Measurements from ENCODE around the gene LGMN. TPM values are rescaled to one million over a fixed set of nuclear protein-coding genes. Genes with fewer than 3 reads are reported as not detected.
"Not testable (repeated sequence)": the region's sequence is repeated elsewhere in the genome, so short reads cannot be mapped to it uniquely, and the experiment has no call there.

LGMN gene
- polyA plus RNA-seq, 3 donors, result 26.9 to 115 (median 59.0) TPM

DNA sequence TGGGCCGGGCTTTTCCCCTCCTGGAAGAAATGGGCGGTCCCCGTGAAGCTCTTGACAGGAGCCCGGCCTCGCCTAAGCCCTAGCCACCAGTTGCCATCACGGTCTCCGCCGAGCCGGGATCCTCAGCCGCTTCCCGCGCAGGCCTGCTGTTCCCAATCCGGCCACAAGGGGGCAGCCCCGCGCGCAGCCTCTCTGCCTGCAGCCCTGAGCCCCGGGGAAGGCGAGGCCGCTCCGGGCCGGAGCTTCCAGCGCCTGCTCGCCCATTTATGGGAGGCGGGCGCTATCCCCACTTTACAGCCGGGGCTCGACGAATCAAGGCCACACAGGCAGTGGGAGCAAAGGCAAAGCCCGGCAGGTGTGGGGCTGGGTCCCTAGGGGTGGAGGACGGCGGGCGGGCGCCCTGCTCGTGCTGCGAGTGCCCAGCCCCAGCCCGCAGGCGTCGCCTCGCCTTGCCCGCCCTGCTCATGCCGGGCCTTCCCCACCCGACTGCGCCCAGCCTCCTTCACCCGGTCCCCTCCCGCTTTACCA, 61.5 kb downstream of the LGMN start:
- H3K27ac ChIP-seq (ENCODE audit: low read depth, low read length), result no peak overlapping the region
- WGBS, 3 donors, result 1 to 44% (median 34%) methylated on average over 35 to 45 of the region's 45 CpGs

DNA sequence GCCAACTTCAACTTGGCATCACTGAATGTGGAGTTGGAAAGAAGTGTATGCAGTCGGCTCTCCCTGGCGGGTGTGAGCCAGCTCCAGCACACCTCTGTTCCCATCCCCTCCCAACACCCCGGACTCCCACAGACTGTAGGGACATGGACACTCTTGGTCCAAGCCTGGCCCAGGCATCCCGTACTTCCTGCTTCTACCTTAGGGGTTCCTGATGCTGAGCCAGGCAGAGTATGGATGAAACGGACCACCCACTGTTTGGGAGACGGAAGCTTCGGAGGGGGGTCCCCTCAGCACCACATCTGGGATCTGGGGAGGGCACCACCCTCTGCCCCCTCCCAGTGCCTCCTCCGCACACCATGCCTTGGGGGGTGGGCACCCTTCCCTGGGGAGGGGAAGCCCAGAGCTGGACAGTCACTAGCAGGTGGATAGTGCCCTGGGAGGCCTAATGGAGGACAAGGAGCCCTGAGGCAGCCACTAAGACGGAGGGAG, 62.0 kb downstream of the LGMN start:
- 65 to 86% (median 82%) methylated on average over 9 of the region's 9 CpGs for WGBS, 3 donors
- no peak overlapping the region for H3K27ac ChIP-seq (ENCODE audit: low read depth, low read length)

GRCh38 chr14:92685784-92686355, 62.6 kb downstream of the LGMN start:
- WGBS, 3 donors, result 86 to 98% (median 94%) methylated on average over 4 of the region's 4 CpGs
- H3K27ac ChIP-seq (ENCODE audit: low read depth, low read length), result no peak overlapping the region

DNA sequence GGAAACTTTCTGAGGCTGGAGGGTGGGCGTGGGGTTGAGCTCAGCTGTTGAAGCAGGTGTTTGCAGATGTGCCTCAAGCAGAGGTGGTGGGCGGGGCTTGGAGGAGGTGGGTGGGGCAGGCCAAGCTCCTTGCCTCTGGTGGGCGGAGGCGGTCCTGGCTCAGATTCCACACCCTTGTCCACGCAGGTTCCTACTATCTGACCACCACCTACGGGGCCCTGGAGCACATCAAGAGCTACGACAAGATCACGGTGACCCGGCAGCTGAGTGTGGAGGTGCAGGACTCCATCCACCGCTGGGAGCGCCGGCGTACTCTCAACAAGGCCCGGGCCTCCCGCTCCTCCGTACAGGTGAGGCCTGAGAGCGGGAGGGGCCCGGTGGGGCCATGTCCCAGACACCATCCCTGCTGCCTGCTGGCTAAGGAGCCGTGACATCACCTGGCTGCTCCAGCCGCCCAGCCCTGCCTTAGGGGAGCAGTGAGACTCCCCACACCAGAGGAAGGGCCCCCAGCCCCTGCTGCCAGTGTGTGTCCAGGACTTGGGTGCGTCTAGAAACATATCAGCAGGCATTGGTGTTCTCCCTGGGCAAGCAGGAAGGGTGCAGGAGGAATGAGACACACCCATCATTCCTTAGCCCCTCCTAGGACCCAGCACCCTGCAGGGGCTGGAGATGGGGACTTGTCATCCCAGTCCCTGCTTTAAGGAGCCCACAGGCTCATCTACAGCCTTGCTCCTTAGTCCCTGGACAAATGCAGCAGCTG, 63.4 kb downstream of the LGMN start:
- WGBS, 3 donors, result 88 to 94% (median 90%) methylated on average over 16 to 21 of the region's 21 CpGs
- H3K27ac ChIP-seq (ENCODE audit: low read depth, low read length), result no peak overlapping the region

DNA sequence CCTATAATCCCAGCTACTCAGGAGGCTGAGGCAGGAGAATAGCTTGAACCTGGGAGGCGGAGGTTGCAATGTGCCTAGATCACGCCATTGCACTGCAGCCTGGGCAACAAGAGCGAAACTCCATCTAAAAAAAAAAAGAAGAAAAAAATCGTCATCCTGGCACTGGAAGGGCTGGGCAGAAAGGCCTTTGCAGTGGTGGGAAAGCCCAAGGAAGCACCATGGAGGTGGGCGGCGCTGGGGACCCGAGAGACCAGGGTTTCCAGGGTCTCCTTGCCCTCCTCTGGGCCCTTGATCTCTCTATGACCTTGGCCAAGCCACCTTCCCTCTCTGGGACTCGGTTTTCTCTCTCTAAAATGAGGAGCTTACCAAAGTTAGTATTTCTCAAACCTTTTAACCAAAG, 65.4 kb downstream of the LGMN start:
- no peak overlapping the region for H3K27ac ChIP-seq (ENCODE audit: low read depth, low read length)
- 92 to 96% (median 95%) methylated on average over 8 of the region's 8 CpGs for WGBS, 3 donors

DNA sequence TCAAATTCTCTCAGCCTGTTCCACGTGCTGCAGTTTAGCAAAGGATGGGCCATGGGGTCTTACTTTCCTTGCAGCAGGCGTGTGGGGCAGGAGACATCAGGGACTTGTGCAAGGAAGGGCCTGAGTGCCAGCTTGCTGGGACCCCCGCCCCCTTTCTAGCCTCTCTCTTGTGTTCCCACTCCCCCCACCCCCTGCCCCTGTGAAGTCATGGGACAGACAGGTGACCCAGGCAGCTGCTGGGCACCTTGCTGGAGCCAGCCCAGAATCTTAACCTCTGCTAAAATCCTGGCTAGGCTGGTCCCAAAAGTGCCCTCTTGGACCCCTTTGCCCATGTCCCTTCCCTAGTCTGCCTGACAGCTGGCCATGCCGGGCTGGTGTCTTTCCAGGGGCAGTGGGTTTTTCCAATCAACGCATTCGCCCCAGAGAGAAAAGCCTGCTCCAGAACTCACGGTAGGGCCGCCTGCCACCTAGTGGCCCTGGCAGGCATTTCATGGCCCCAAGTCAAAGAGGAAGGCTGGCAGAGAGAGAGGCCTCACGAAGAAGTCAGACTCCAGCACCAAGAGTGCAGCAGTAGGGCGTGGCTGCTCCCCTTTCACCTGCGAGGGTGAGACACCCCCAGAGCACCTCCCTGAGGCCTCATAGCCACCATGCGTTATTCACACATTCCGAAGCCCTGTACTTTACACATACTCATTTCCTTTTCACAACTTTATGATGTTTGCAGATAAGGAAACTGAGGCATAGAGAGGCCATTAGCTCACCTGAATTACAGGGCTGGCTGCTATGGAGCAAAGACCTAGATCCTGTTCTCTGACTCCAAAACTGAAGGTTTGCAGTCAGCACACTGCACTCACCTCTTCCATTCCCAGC, 67.4 kb downstream of the LGMN start:
- no peak overlapping the region for H3K27ac ChIP-seq (ENCODE audit: low read depth, low read length)
- WGBS, 3 donors, result 31 to 33% (median 31%) methylated on average over 13 of the region's 13 CpGs

DNA sequence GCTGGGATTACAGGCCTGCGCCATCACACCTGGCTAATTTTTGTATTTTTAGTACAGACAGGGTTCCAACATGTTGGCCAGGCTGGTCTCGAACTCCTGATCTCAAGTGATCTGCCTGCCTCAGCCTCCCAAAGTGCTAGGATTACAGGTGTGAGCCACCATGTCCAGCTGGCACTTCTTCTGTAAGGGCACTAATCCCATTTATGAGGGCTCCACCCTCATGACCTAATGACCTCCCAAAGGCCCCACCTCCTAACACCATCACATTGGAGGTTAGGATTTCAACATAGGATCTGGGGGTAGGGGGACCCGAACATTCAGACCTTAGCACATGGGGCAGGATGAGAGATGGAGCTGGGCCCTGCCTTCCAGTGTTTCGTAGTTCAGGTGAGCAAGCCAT, 68.1 kb downstream of the LGMN start:
- H3K27ac ChIP-seq (ENCODE audit: low read depth, low read length), result not testable (repeated sequence)
- 82 to 85% (median 85%) methylated on average over 4 of the region's 4 CpGs for WGBS, 3 donors

GRCh38 chr14:92679246-92679645, 69.2 kb downstream of the LGMN start:
- WGBS, 3 donors, result 80 to 91% (median 89%) methylated on average over 4 of the region's 4 CpGs
- H3K27ac ChIP-seq (ENCODE audit: low read depth, low read length), result no peak overlapping the region

DNA sequence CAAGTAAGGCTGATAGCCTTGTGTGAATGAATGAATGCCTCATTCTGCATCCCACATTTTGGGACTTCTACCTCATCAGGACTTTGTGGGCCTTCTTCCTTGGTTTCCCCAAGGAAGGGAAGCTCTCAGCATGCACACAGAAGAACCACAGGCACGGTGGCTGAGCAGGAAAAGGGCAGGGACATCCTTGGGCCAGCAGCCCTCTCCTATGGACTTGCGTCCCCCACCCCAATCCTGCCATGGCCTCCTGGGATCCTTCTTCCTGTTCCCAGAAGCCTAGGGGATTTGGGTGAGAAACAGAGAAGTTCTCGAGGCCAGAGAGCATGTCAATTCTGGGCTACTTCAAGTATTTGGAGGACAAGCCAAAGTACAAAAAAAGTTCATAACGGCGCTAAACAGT, 69.7 kb downstream of the LGMN start:
- 71 to 96% (median 88%) methylated on average over 5 of the region's 5 CpGs for WGBS, 3 donors
- no peak overlapping the region for H3K27ac ChIP-seq (ENCODE audit: low read depth, low read length)

DNA sequence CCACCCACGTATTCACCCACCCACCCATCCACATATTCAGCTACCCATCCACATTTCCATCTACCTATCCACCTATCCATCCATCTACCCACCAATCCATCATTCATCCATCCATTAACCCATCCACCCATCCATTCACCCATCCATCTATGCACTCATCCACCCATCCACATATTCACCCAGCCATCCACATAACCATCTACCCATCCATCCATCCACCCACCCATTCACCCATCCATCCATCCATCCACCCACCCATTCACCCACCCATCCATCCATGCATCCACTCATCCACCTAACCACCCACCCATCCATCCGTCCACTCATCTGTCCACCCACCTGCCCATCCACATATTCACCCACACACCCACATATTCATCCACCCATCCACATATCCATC, 70.5 kb downstream of the LGMN start:
- no peak overlapping the region for H3K27ac ChIP-seq (ENCODE audit: low read depth, low read length)
- 86 to 98% (median 94%) methylated on average over 2 of the region's 2 CpGs for WGBS, 3 donors

DNA sequence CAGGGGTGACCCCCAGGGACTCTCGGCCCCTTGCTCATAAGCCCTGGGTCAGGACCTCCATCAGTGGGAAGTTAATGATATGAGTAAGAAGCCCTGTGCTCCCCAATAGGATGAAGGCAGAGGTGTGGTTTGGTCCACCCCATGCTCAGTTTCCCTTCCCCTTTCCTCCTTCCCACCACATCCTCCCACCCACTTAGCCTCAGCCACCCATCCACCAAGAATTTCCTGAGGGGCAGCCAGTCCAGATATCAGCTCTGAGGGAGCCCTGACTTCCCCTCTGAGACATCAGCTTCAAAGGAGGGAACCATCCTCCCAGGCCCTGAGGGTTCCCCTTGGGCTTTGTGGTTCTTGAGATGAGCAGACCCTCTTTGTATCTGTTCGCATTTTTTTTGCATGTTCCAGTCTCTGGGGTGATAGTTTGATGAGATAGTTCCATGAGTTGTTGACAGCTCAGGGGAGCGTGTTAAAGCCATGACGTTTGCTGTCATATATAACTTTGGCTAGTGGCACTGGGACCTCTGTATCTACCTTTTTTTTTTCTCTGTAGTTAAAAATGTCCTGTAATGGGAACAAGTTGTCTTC, 71.2 kb downstream of the LGMN start:
- WGBS, 3 donors, result 60 to 83% (median 68%) methylated on average over 4 of the region's 4 CpGs
- no peak overlapping the region for H3K27ac ChIP-seq (ENCODE audit: low read depth, low read length)

DNA sequence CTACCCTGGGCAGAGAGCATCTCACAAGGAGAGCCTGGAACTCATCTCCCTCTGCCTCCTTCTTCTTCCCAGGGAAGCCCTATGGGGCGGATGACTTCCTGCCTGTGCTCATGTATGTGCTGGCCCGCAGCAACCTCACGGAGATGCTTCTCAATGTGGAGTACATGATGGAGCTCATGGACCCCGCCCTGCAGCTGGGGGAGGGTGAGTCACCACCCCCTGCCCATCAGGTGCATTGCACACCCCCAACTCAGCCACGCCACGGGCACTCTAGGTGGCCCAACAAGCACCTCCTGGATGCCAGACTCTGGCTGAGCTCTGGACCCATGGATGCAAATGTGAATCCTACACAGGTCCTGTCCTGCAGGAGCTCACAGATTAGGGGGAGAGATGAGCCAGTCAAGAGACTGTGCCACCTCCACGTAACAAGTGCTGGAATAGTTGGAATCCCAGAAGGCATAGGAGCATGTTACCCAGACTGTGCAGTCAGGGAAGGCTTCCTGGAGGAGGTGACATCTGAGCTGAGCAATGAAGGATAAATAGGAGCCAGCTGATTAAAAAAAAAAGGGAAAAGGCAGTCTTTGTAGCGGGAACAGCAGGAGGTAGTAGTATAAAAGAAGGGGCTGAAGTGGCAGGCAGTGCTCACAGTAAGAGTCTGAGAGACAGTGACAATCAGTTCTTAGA, 71.9 kb downstream of the LGMN start:
- 86 to 91% (median 89%) methylated on average over 8 of the region's 8 CpGs for WGBS, 3 donors

DNA sequence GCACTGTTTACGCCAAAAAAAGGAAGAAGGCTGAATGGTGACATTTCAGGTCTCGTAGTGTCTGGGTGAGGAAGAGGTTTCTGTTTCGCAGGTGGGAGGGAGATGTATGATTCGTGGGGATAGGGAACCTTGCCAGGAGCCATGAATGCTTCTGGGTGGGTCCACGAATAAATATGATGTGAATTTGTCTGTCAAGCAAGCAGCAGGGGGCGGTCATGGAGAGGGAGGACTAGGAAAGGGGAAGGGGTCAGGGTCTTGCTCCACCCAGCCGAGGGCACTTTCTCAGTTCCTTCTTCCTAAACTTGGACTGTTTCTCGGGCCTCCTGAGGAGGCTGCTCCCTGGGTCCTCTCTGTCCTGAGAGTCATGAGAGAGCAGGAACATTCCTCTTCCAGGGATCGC, 72.5 kb downstream of the LGMN start:
- no peak overlapping the region for H3K27ac ChIP-seq (ENCODE audit: low read depth, low read length)
- WGBS, 3 donors, result 49 to 70% (median 54%) methylated on average over 9 of the region's 9 CpGs

More for the DNA sequence above, 71.9 kb downstream of the LGMN start:
- H3K27ac ChIP-seq (ENCODE audit: low read depth, low read length), result no peak overlapping the region

DNA sequence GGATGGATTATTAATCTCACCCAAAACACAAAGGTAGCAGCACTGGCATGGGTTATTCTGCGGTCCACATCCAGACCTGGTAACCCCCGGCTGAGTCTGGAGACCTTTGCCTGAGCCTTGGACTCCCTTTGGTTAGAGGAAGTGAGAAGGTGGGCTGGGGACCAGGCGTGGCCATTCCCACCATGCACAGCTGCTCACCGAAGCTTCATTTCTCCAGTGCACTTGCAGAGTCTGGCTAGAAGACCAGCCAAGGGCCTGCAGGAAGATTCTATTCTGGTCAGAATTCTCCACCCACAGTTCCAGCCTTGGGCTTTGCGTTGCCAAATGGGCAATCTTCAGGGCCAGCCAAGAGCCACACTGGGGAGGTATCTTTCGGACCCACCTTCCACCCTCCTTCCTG, 73.0 kb downstream of the LGMN start:
- H3K27ac ChIP-seq (ENCODE audit: low read depth, low read length), result no peak overlapping the region
- WGBS, 3 donors, result 79 to 93% (median 91%) methylated on average over 6 of the region's 6 CpGs

GRCh38 chr14:92673601-92674150, 74.8 kb downstream of the LGMN start:
- 77 to 91% (median 77%) methylated on average over 19 of the region's 19 CpGs for WGBS, 3 donors
- H3K27ac ChIP-seq (ENCODE audit: low read depth, low read length), result no peak overlapping the region

DNA sequence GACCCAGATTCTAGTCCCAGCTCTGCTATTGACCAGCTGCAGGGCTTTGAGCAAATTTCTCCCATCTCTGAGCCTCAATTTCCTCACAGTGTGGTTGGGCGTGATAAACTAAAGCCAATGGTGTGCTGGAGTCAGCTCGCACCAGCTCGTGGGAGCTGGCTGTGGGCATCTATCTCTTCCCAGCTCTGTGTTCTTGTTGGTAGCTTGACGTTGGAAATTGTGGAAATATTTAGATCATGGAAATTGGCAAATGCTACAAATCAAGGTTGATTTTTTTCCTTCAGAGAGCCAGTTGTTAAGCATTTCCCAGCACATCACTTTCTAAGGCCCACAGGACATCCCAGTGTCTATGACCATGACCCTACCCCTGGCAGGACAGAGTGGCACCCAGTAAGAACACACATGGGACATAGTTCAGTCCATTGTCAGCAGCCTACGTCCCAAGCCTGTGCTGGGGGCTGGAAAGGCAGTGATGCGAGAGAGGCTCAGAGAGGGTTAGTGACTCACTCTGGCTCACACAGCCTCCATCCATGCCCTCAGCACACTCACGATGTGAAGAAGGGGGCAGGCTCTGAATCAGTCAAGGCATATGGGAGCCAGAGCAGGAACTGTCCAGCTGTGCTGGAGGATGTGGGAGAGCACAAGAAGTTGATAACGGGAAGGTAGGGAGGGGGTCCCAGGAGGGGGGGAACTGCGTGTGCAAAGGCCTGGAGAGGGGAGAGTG, 77.6 kb downstream of the LGMN start:
- WGBS, 3 donors, result 60 to 78% (median 77%) methylated on average over 9 of the region's 9 CpGs
- no peak overlapping the region for H3K27ac ChIP-seq (ENCODE audit: low read depth, low read length)

DNA sequence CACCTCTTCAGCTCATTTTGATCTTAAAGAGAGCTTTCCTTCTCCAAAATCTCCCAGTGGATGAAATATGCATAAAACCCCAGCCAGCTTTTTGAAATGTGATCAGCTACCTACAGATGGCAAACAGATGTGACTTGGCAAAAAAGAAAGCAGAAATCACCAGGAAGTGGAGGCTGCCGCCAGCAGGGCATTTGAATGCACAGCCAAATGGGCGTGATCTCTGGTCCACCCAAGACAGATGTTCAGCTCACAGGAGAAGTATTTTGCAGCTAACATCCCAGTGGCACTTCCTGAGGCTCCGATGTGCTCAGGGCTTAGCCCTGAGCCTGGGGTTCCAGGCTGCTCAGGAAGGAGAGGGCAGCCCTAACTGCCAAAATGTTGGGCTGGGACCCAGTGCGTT, 78.3 kb downstream of the LGMN start:
- WGBS, 3 donors, result 31 to 68% (median 48%) methylated on average over 4 of the region's 4 CpGs
- H3K27ac ChIP-seq (ENCODE audit: low read depth, low read length), result no peak overlapping the region

Measured in adipose tissue (tissue), 3 donors.